HG02870 (cell line): ENCODE measurements around the gene NBEA.
"Not testable (repeated sequence)": the region's sequence is repeated elsewhere in the genome, so short reads cannot be mapped to it uniquely, and the experiment has no call there.

ENCODE experiments used
- ATAC-seq: cut with Tn5 transposase; IDR thresholded peaks from one replicate; pipeline ENCODE4 v1.9.1; 2021; ENCODE audit warnings: mild to moderate bottlenecking, moderate library complexity; ENCODE audit not compliant: unreplicated experiment

The NBEA gene

GRCh38 chr13:34941835-34942731, at the start of gene NBEA:
Gene NBEA (plus strand): TSS chr13:34942270. CDS start chr13:34942821, 551 bp downstream.
- peak; percentile 60 for ATAC-seq

- no peak for ATAC-seq
These were observed 47.3 kb upstream of the NBEA start for GRCh38 chr13:34894756-34895155.

GRCh38 chr13:34897220-34897619, 44.9 kb upstream of the NBEA start:
- no peak for ATAC-seq

GRCh38 chr13:34899888-34900287, 42.2 kb upstream of the NBEA start:
- no peak for ATAC-seq

- ATAC-seq: no peak
These were observed 41.8 kb upstream of the NBEA start for GRCh38 chr13:34900288-34900739.

- no peak for ATAC-seq
These were observed 40.5 kb upstream of the NBEA start for GRCh38 chr13:34901572-34901971.

GRCh38 chr13:34911159-34911558, 30.9 kb upstream of the NBEA start:
- ATAC-seq: no peak

GRCh38 chr13:34913040-34913439, 29.0 kb upstream of the NBEA start:
- no peak for ATAC-seq

GRCh38 chr13:34914416-34914815, 27.7 kb upstream of the NBEA start:
- ATAC-seq: no peak

GRCh38 chr13:34926508-34926907, 15.6 kb upstream of the NBEA start:
- ATAC-seq: no peak

- ATAC-seq: not testable (repeated sequence)
These were observed 13.4 kb upstream of the NBEA start for GRCh38 chr13:34928676-34929075.

GRCh38 chr13:34931572-34931971, 10.5 kb upstream of the NBEA start:
- ATAC-seq: no peak

- no peak for ATAC-seq
These were observed 8.7 kb upstream of the NBEA start for GRCh38 chr13:34933349-34933748.

- no peak for ATAC-seq
These were observed 8.3 kb upstream of the NBEA start for GRCh38 chr13:34933786-34934185.

GRCh38 chr13:34935841-34936240, 6.2 kb upstream of the NBEA start:
- no peak for ATAC-seq

GRCh38 chr13:34939771-34940170, 2.3 kb upstream of the NBEA start:
- ATAC-seq: no peak

GRCh38 chr13:34941436-34941834, 635 bp upstream of the NBEA start:
- no peak for ATAC-seq

- peak; percentile 8 for ATAC-seq
These were observed 814 bp downstream of the NBEA start for GRCh38 chr13:34942732-34943435.

- peak; percentile 30 for ATAC-seq
These were observed 1.6 kb downstream of the NBEA start for GRCh38 chr13:34943436-34944273.

GRCh38 chr13:34944274-34944634, 2.2 kb downstream of the NBEA start:
- no peak for ATAC-seq

- no peak for ATAC-seq
These were observed 2.7 kb downstream of the NBEA start for GRCh38 chr13:34944751-34945150.
